ENCODE data around the gene TAB3. TPM values are rescaled to one million over a fixed set of nuclear protein-coding genes. Genes with fewer than 3 reads are reported as not detected.

TAB3 gene
- total and polyA plus RNA-seq, 9 of the 15 experiments (the other 6 are each of a cell fraction or from before 2014, with no cell fraction given) = 2.4 to 31.1 (median 15.5) TPM

DNA sequence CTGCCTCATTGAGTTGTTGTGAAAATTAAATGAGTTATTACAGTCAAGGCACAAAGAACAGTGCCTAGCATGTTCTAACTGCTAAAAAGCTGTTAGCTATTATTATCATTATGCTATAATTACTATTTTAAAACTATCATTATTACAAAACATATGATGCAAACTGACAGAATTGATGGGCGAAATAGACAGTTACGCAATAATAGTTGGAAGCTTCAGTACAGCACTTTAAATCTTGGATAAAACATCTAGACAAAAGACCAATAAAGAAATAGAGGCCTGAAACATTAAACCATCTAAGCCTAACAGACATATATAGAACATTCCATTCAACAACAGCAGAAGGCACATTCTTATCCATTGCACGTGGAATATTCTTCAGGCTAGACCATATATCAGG lies 73.0 kb downstream of the TAB3 start:
- Histone ChIP-seq H3K27ac (ENCODE audit: extremely low read depth, low read depth, low read length) (no peak overlapping the region), H3K79me2 (ENCODE audit: control insufficient read depth, insufficient read depth, low read length) (no peaks in the 10 kb centered on the region), H3K27me3 (ENCODE audit: control insufficient read depth in 2 of 2, insufficient read depth in 2 of 2, low read length in 2 of 2) (peaks cover 0 to 2% of the 10 kb centered on the region in 2 experiments; a peak in 1 of 5 replicates), H2AFZ (ENCODE audit: low read depth, low read length) (no peak overlapping the region), H3K36me3 (ENCODE audit: control insufficient read depth, insufficient read depth, low read length) (no peaks in the 10 kb centered on the region), H4K20me1 (replicated peaks; ENCODE audit: control insufficient read depth, insufficient read depth, low read length) (no peaks in the 10 kb centered on the region), H3K4me2 (ENCODE audit: insufficient read depth, low read length) (no peak overlapping the region), H3K4me3 (no peak overlapping the region), H3K9me1 (ENCODE audit: control insufficient read depth, insufficient read depth, low read length) (no peaks in the 10 kb centered on the region), H3K4me1 (replicated peaks in 1 of 2; ENCODE audit: control insufficient read depth in 2 of 2, insufficient read depth in 2 of 2, low read length in 2 of 2) (no peaks in the 10 kb centered on the region), H3K9me3 (replicated peaks; ENCODE audit: control insufficient read depth, insufficient read depth, low read depth, low read length) (no peaks in the 10 kb centered on the region), H3K9ac (ENCODE audit: insufficient read depth in 1 of 2, low read depth in 2 of 2, low read length in 2 of 2) (no peak overlapping the region)
- no peak for TF ChIP-seq BRCA1 (IDR thresholded peaks at IDR 0.05)
- no peak for TF ChIP-seq BRCA1 (CRISPR knock-in tag; IDR thresholded peaks at IDR 0.05)
- TF ChIP-seq, protein P1, sequence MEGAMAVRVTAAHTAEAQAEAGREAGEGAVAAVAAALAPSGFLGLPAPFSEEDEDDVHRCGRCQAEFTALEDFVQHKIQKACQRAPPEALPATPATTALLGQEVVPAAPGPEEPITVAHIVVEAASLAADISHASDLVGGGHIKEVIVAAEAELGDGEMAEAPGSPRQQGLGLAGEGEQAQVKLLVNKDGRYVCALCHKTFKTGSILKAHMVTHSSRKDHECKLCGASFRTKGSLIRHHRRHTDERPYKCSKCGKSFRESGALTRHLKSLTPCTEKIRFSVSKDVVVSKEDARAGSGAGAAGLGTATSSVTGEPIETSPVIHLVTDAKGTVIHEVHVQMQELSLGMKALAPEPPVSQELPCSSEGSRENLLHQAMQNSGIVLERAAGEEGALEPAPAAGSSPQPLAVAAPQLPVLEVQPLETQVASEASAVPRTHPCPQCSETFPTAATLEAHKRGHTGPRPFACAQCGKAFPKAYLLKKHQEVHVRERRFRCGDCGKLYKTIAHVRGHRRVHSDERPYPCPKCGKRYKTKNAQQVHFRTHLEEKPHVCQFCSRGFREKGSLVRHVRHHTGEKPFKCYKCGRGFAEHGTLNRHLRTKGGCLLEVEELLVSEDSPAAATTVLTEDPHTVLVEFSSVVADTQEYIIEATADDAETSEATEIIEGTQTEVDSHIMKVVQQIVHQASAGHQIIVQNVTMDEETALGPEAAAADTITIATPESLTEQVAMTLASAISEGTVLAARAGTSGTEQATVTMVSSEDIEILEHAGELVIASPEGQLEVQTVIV (CRISPR knock-in tag; IDR thresholded peaks at IDR 0.05; ENCODE audit: borderline replicate concordance) = no peak
- TF ChIP-seq ETV5 (CRISPR knock-in tag; IDR thresholded peaks at IDR 0.05; ENCODE audit: low read depth) = no peak
- TF ChIP-seq HNRNPL (IDR thresholded peaks at IDR 0.05; ENCODE audit: low read depth, low read length) = no peak
- no peak for TF ChIP-seq ARHGAP35 (IDR thresholded peaks at IDR 0.05; ENCODE audit: partially characterized antibody)
- peak; percentile 77 for TF ChIP-seq CEBPB (tag; IDR thresholded peaks at IDR 0.05)
- no peak for TF ChIP-seq CEBPG (CRISPR knock-in tag; IDR thresholded peaks at IDR 0.05)
- TF ChIP-seq CEBPG (tag; conservative IDR thresholded peaks at IDR 0.05 in 1 of 2, IDR thresholded peaks at IDR 0.05 in 1 of 2) = peak; percentile 24 to 87; a peak in 3 of 4 replicates
- TF ChIP-seq ZNF165 (CRISPR knock-in tag; IDR thresholded peaks at IDR 0.05; ENCODE audit: borderline replicate concordance) = no peak
- no TSS peak for BruUV-seq (replicated peaks)
- WGBS (ENCODE audit: insufficient coverage, low coverage, missing lambda C conversion rate) = 3% methylated on average over 3 of the region's 3 CpGs
- ATAC-seq = no peak
- ChIA-PET CTCF (ENCODE audit: low intra/inter-chr PET ratio) (no interaction called here), POLR2A (no interaction called here)
- no peak for DNase-seq (ENCODE audit: extremely low read depth in 1 of 4, low spot score in 3 of 4)
- intact Hi-C loops (cut with micrococcal nuclease) (no loop called here), in situ Hi-C loops (cut with MboI) (no loop called here)
- FAIRE-seq = no peak
